HL-60 (cell line): ENCODE measurements around the gene LTV1.

Source experiments
- CTCF ChIP-seq: IDR thresholded peaks from one replicate; pipeline ENCODE4 v1.5.1; 2011; ENCODE audit warnings: low read length, control low read depth, inconsistent platforms; ENCODE audit not compliant: insufficient read depth
- GABPA ChIP-seq: IDR thresholded peaks from 2 replicates; pipeline ENCODE4 v1.6.1; 2012; ENCODE audit warnings: low read depth
- POLR2AphosphoS5 ChIP-seq: IDR thresholded peaks from 2 replicates; pipeline ENCODE4 v1.6.1; 2012; ENCODE audit warnings: low read depth
- REST ChIP-seq: IDR thresholded peaks from 2 replicates; pipeline ENCODE4 v1.6.1; 2012; ENCODE audit warnings: low read depth; ENCODE audit not compliant: insufficient replicate concordance
- SPI1 ChIP-seq: IDR thresholded peaks from 2 replicates; pipeline ENCODE4 v1.6.1; 2012; ENCODE audit warnings: low read depth, mild to moderate bottlenecking, borderline replicate concordance

- TF ChIP-seq CTCF (no peak), POLR2AphosphoS5 (no peak), REST (no peak), GABPA (no peak), SPI1 (no peak)
Measured at GRCh38 chr6:143839196-143839595, 3.9 kb upstream of the LTV1 start.
